Measurements from ENCODE around the gene SMIM35. TPM values are rescaled to one million over a fixed set of nuclear protein-coding genes. Genes with fewer than 3 reads are reported as not detected.

SMIM35 gene
- total and polyA plus RNA-seq, 2 donors (not counting 3 experiments of a cell fraction or from before 2014, with no cell fraction given) = not detected

DNA sequence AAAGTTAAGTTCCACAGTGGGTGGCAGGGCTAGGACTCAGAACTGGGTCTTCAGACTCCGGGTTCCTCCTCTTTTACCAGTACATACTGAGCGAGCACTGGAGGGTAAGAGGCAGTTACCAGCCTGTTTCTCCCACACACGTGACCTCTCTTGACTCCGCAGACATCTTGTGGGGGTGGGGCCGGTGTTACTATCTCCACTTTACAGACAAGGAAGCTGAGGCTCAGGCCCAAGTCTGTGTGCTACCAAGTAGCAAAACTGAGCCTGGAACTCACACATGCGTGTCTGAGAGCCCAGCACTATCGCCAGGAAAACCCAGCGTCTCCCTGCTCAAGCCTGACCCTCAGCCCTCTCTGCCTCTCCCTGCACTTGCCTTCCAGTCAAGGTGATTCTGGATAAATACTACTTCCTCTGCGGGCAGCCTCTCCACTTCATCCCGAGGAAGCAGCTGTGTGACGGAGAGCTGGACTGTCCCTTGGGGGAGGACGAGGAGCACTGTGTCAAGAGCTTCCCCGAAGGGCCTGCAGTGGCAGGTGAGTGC lies 16.0 kb upstream of the SMIM35 start:
- ChIA-PET POLR2A (no interaction called here), CTCF (no interaction called here)
- BruUV-seq (replicated peaks) = no TSS peak
- Histone ChIP-seq H3K9ac (replicated peaks; ENCODE audit: extremely low read depth, insufficient read depth, low read length) (no peak overlapping the region), H3K36me3 (ENCODE audit: control insufficient read depth in 2 of 2, extremely low read depth in 1 of 2, insufficient read depth in 2 of 2, low read length in 2 of 2) (no peaks in the 10 kb centered on the region), H4K20me1 (replicated peaks; ENCODE audit: control insufficient read depth, extremely low read depth, insufficient read depth, low read length) (no peaks in the 10 kb centered on the region), H3K79me2 (ENCODE audit: control insufficient read depth, insufficient read depth, low read length) (no peaks in the 10 kb centered on the region), H3K4me1 (ENCODE audit: control insufficient read depth, extremely low read depth, insufficient read depth, low read length) (no peaks in the 10 kb centered on the region), H3K9me1 (replicated peaks; ENCODE audit: control insufficient read depth, extremely low read depth, insufficient read depth, low read length) (no peaks in the 10 kb centered on the region), H3K9me3 (replicated peaks; ENCODE audit: control insufficient read depth, insufficient read depth, low read length) (no peaks in the 10 kb centered on the region), H2AFZ (ENCODE audit: low read depth, low read length) (no peak overlapping the region), H3K4me2 (ENCODE audit: insufficient read depth, low read length) (no peak overlapping the region), H3K4me3 (replicated peaks in 1 of 3; ENCODE audit: insufficient read depth in 1 of 3, low read depth in 1 of 3, low read length in 3 of 3) (no peak overlapping the region), H3K27me3 (ENCODE audit: control insufficient read depth in 2 of 2, insufficient read depth in 2 of 2, low read length in 2 of 2) (peaks cover 2 to 4% of the 10 kb centered on the region in 2 experiments), H3K27ac (ENCODE audit: insufficient read depth, low read depth, low read length) (no peak overlapping the region)
- no peak for FAIRE-seq
- dilution Hi-C loops (cut with MboI; ENCODE audit: extremely low pct_ligation_motif_present, low sequenced_read_pairs) (no loop called here), intact Hi-C loops (cut with micrococcal nuclease) (no loop called here)
- DNase-seq (ENCODE audit: low read depth, low spot score) = no peak
- no peak for TF ChIP-seq JUN (IDR thresholded peaks at IDR 0.05; ENCODE audit: borderline replicate concordance, insufficient read depth, insufficient read length, low read depth)
- TF ChIP-seq MYC (IDR thresholded peaks at IDR 0.05; ENCODE audit: low read depth, low read length) = no peak
- TF ChIP-seq POLR2A (IDR thresholded peaks at IDR 0.05; ENCODE audit: low read depth, low read length) = no peak
- TF ChIP-seq, protein P1, sequence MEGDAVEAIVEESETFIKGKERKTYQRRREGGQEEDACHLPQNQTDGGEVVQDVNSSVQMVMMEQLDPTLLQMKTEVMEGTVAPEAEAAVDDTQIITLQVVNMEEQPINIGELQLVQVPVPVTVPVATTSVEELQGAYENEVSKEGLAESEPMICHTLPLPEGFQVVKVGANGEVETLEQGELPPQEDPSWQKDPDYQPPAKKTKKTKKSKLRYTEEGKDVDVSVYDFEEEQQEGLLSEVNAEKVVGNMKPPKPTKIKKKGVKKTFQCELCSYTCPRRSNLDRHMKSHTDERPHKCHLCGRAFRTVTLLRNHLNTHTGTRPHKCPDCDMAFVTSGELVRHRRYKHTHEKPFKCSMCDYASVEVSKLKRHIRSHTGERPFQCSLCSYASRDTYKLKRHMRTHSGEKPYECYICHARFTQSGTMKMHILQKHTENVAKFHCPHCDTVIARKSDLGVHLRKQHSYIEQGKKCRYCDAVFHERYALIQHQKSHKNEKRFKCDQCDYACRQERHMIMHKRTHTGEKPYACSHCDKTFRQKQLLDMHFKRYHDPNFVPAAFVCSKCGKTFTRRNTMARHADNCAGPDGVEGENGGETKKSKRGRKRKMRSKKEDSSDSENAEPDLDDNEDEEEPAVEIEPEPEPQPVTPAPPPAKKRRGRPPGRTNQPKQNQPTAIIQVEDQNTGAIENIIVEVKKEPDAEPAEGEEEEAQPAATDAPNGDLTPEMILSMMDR (IDR thresholded peaks at IDR 0.05; ENCODE audit: extremely low read depth in 1 of 2, insufficient read depth in 1 of 2, low read depth in 1 of 2, low read length in 2 of 2) = no peak
- TF ChIP-seq EZH2 (IDR thresholded peaks at IDR 0.05; ENCODE audit: borderline replicate concordance, low read depth, low read length, severe bottlenecking) = no peak
- no peak for TF ChIP-seq GATA2 (IDR thresholded peaks at IDR 0.05; ENCODE audit: insufficient read depth, insufficient read length, low read depth, low read length)
- no peak for TF ChIP-seq FOS (IDR thresholded peaks at IDR 0.05; ENCODE audit: borderline replicate concordance, insufficient read depth, low read length)
- no peak for TF ChIP-seq POLR2AphosphoS5 (IDR thresholded peaks at IDR 0.05; ENCODE audit: insufficient read depth, low read depth, low read length)
- TF ChIP-seq, protein P2, sequence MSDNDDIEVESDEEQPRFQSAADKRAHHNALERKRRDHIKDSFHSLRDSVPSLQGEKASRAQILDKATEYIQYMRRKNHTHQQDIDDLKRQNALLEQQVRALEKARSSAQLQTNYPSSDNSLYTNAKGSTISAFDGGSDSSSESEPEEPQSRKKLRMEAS (IDR thresholded peaks at IDR 0.05; ENCODE audit: insufficient read depth, insufficient read length) = no peak

All from endothelial cell of umbilical vein (primary cell).